Amniotic stem cell (primary cell): ENCODE measurements around the gene TMEM245.
"Not testable (repeated sequence)": the region's sequence is repeated elsewhere in the genome, so short reads cannot be mapped to it uniquely, and the experiment has no call there.

Source experiments
- DNase-seq: peaks from one replicate; lab custom pipeline; 2025; lab: John Stamatoyannopoulos, UW

TMEM245 gene

DNA sequence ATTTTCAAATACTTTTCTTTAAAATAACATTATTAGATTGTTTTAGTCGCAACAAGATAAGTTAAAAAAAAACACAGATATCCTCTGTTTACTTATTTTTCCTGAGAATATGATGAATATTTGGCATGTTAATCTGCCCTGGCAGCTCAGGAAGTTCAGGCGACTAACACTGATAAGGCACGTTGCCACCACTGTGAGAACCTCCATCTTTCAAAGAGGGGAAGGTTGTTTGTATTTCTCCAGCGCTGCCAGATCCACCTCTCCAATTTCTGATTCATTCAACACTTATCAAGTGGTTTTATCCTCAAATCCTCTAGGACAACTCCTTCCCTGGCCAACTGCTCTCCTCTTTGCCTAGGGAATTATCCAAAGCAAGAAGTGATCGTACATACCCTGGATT, 128.3 kb downstream of the TMEM245 start:
- DNase-seq = no peak

DNA sequence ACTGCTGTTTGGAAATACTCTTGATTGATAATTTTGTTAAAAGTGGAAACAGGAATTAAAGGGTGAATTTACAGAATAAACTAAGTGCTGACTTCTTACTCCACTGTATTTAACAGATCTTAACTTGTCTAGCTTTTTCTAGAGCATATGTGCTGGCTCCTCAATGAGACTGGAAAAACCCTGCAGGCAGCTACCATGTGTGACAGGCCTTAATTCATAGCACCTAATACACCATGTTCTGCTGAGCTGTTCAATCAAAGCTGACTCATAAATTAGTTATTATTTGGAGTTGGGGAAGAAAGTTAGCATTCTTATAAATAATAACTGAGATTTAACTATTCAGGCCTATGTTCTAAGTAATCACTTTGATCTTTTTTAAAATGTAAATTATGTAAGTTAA, 135.9 kb downstream of the TMEM245 start:
- DNase-seq = no peak

DNA sequence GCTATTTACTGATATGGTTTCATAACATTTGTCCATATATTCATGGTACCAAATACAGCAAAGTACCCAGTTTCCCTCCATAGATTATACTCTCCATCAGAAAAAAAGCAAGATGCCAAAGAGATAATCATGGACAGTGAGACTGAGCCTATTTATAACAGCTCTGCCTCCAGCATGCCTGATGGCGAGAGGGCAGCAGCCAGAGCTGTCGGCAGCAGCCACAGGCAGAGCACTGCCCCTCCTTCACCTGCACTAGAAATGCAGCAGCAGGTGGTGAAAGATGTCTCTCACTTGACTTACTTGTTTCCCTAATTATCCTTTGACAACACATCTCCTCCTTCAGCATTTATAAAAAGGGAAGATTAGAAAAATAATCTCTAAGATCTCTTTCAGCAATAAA, 138.9 kb downstream of the TMEM245 start:
- no peak for DNase-seq

DNA sequence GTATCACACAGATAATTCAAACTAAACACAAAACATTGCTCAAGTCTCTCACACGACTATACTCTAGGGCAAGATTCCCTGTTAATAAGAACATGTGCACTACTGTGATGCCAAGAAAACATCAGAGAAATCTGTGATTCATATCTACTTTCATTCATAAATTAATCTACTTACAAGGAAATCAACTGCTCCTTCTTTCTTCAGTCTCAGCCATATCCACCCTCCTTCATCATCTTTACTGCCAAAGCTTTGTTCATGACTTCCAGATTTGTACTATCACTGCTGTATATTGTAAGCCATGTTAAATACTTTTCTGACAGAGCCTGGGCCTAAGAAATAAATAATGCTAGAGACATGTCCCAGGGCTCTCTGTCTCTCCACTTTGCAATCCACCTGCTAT, 141.5 kb downstream of the TMEM245 start:
- DNase-seq = no peak

DNA sequence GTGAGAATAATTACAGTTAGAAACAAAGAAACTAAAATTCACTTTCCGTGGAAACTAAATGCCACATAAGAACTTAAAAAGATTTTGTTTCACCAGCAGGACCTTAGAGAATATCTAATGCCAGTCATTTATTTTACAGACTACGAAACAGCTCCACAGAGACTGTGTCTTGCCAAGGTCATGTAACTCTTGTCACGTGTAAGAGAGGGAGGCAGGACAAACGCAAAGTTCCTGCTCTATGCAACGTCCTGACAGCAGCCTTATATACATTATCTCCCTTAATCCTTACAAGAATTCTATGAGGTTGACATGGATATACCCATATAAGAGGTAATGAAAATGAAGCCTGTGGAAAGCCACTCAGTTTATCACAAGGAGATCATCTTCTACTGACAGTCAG, 145.9 kb downstream of the TMEM245 start:
- no peak for DNase-seq

DNA sequence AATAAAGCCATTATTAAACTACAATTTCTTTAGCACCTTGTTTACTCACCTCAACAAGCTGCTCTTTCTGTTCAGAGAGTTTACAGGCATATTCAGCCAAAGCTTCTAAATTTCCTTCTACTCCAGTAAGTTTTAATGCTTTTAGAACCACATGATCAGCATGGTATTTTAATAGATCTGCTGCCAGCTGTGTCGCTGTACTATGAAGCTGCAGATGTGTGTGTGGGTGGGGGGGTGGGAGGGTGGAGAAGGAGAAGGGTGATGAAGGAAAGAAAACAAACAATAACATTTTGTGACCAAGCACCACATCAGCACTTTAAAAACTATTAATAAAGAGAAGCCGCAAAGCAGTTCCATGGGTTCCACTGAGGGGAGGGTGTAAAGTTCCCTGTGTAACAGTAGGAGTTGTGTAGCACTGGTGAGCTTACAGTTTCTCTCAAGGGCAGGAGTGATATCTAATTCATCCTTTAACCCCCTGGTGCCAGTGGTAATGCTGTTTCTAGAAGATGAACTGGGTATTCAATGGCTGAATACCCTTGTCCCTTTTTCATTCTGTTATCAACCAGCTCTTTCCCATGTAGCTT, 147.0 kb downstream of the TMEM245 start:
- no peak for DNase-seq

DNA sequence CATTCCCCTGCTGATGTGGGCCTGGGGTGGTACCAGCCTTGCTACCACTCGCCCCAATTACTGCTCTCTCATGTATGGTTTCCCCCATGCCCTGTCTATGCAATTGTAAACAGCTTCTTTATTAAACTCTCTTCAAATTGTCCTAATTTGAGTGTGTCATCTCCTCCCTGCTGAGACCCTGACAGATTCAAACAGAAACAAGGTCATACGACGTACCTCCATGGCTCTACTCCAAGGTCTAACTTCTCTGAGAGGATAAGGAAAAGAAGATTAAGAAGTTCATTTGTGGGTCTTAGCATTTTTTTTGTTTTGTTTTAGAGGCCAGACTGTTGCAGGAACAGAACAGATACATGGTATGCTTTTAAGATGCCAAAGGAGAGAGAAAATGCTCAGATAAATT, 147.6 kb downstream of the TMEM245 start:
- no peak for DNase-seq

DNA sequence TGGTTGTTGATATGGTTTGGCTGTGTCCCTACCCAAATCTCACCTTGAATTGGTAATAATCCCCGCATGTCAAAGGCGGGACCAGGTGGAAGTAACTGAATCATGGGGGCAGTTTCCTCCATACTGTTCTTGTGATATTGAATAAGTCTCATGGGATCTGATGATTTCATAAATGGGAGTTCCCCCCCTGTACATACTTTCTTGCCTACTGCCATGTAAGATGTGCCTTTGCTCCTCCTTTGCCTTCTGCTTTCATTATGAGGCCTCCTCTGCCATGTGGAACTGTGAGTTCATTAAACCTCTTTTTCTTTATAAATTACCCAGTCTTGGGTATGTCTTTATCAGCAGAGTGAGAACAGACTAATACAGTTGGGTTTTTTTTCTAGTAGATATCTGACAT, 148.4 kb downstream of the TMEM245 start:
- not testable (repeated sequence) for DNase-seq

DNA sequence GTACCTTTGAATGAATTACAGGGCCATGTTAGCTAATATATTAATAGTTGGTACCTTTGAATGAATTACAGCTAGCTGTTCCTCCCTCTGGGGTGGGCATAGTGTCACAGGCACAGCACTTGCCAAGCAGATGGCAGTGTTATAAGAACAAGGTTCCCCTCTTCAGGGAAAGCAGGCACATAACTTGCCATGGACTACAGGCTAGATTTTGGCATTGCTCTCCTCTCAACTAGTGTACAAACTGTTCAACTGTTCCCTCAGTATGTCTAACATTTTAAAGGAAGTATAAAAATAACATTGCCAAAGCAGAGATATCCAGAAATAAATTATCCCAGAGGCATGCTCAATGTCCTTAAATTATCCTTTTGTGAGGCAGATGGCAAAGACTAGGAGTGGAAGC, 151.8 kb downstream of the TMEM245 start:
- DNase-seq = no peak
